GM18511 (cell line): ENCODE data around the gene NME7.

ENCODE experiments used
- ATAC-seq: cut with Tn5 transposase; IDR thresholded peaks from one replicate; pipeline ENCODE4 v1.9.1; 2021; ENCODE audit warnings: mild to moderate bottlenecking, moderate library complexity; ENCODE audit not compliant: unreplicated experiment

Gene NME7

GRCh38 chr1:169090308-169090899 is 277.2 kb downstream of the NME7 start:
- no peak for ATAC-seq

- ATAC-seq, result no peak
These were observed 277.8 kb downstream of the NME7 start for GRCh38 chr1:169089776-169090175.

GRCh38 chr1:169087876-169088275 is 279.7 kb downstream of the NME7 start:
- no peak for ATAC-seq

GRCh38 chr1:169086603-169087455 is 280.8 kb downstream of the NME7 start:
- ATAC-seq, result no peak

- ATAC-seq, result no peak
These were observed 281.7 kb downstream of the NME7 start for GRCh38 chr1:169085911-169086310.
